Osteoblast (primary cell): ENCODE measurements around the gene PIGM. TPM values are rescaled to one million over a fixed set of nuclear protein-coding genes. Genes with fewer than 3 reads are reported as not detected.

ENCODE experiments used
- DNase-seq: peaks from one replicate; pipeline ENCODE4 v3.0.0; 2011; ENCODE audit warnings: low spot score, mixed read lengths; ENCODE audit not compliant: insufficient read length; ENCODE audit errors: missing footprints
- H2AFZ ChIP-seq: 2 replicates; pipeline ENCODE4 v1.6.0; 2011; ENCODE audit warnings: mild to moderate bottlenecking, low read length
- H3K27ac ChIP-seq: 2 replicates; pipeline ENCODE4 v1.5.1; 2011; ENCODE audit warnings: mild to moderate bottlenecking, low read depth, low read length, moderate library complexity
- H3K27me3 ChIP-seq: 2 replicates; pipeline ENCODE4 v1.6.0; 2012; ENCODE audit warnings: mild to moderate bottlenecking, control low read depth, inconsistent platforms, low read length, moderate library complexity; ENCODE audit not compliant: insufficient read depth
- H3K36me3 ChIP-seq: 2 replicates; pipeline ENCODE4 v1.5.1; 2011; ENCODE audit warnings: mild to moderate bottlenecking, low read length, control low read depth, moderate library complexity; ENCODE audit not compliant: insufficient read depth
- H3K4me1 ChIP-seq: 2 replicates; pipeline ENCODE4 v1.5.1; 2011; ENCODE audit warnings: mild to moderate bottlenecking, low read length, control low read depth, moderate library complexity; ENCODE audit not compliant: insufficient read depth
- H3K4me2 ChIP-seq: 2 replicates; pipeline ENCODE4 v1.6.0; 2011; ENCODE audit warnings: mild to moderate bottlenecking, low read length; ENCODE audit not compliant: insufficient read depth
- H3K4me3 ChIP-seq: fragments of 200-600 bp; sonication (generic); 3 replicates; pipeline ENCODE4 v1.5.1; 2012; ENCODE audit warnings: mild to moderate bottlenecking, low read length, inconsistent platforms; ENCODE audit not compliant: insufficient read depth
- H3K79me2 ChIP-seq: 2 replicates; pipeline ENCODE4 v1.6.0; 2012; ENCODE audit warnings: mild to moderate bottlenecking, low read length, control low read depth, inconsistent platforms; ENCODE audit not compliant: insufficient read depth
- H3K9me3 ChIP-seq: 2 replicates; pipeline ENCODE4 v1.5.1; 2011; ENCODE audit warnings: low read depth, low read length, control low read depth
- H4K20me1 ChIP-seq: 2 replicates; pipeline ENCODE4 v1.6.0; 2012; ENCODE audit warnings: mild to moderate bottlenecking, low read length, control low read depth; ENCODE audit not compliant: insufficient read depth
- CTCF ChIP-seq: IDR thresholded peaks from 2 replicates; pipeline ENCODE4 v1.5.1; 2011; ENCODE audit warnings: mild to moderate bottlenecking, low read depth, low read length, moderate library complexity; ENCODE audit errors: extremely low read depth
- total RNA-seq: library from RNA; depleted of rRNA; stranded (reverse); fragments of >200 nt; gene quantifications from 2 replicates; pipeline ENCODE4 v1.2.3, GENCODE V29; 2012

PIGM gene
- total RNA-seq, 1 donor: 7.2 TPM

- no peak overlapping the region for H3K4me2 ChIP-seq
- peaks cover 4% of the 10 kb centered on the region for H3K79me2 ChIP-seq
- H3K9me3 ChIP-seq: no peaks in the 10 kb centered on the region
- H4K20me1 ChIP-seq: no peaks in the 10 kb centered on the region
- no peaks in the 10 kb centered on the region for H3K27me3 ChIP-seq
- TF ChIP-seq CTCF: no peak
- H2AFZ ChIP-seq: no peak overlapping the region
- H3K27ac ChIP-seq: no peak overlapping the region
- DNase-seq: no peak
- no peaks in the 10 kb centered on the region for H3K4me1 ChIP-seq
- H3K36me3 ChIP-seq: no peaks in the 10 kb centered on the region
- no peak overlapping the region for H3K4me3 ChIP-seq
Measured at GRCh38 chr1:160025314-160025713, 6.5 kb downstream of the PIGM start.

- H2AFZ ChIP-seq: no peak overlapping the region
- no peaks in the 10 kb centered on the region for H4K20me1 ChIP-seq
- DNase-seq: no peak
- no peaks in the 10 kb centered on the region for H3K9me3 ChIP-seq
- H3K79me2 ChIP-seq: no peaks in the 10 kb centered on the region
- TF ChIP-seq CTCF: no peak
- no peak overlapping the region for H3K4me3 ChIP-seq
- H3K27ac ChIP-seq: no peak overlapping the region
- H3K4me2 ChIP-seq: no peak overlapping the region
- H3K36me3 ChIP-seq: no peaks in the 10 kb centered on the region
- H3K4me1 ChIP-seq: peaks cover 3% of the 10 kb centered on the region
- no peaks in the 10 kb centered on the region for H3K27me3 ChIP-seq
Measured at GRCh38 chr1:160024195-160024905, 7.4 kb downstream of the PIGM start.

- H3K27me3 ChIP-seq: no peaks in the 10 kb centered on the region
- H3K9me3 ChIP-seq: no peaks in the 10 kb centered on the region
- no peaks in the 10 kb centered on the region for H3K79me2 ChIP-seq
- no peak overlapping the region for H3K27ac ChIP-seq
- peaks cover 14% of the 10 kb centered on the region for H3K4me1 ChIP-seq
- DNase-seq: no peak
- no peak overlapping the region for H2AFZ ChIP-seq
- no peak overlapping the region for H3K4me2 ChIP-seq
- H3K36me3 ChIP-seq: no peaks in the 10 kb centered on the region
- H3K4me3 ChIP-seq: no peak overlapping the region
- no peak for TF ChIP-seq CTCF
- no peaks in the 10 kb centered on the region for H4K20me1 ChIP-seq
Measured at GRCh38 chr1:160022330-160023310, 9.2 kb downstream of the PIGM start.
